ENCODE data around the gene GCGR.

GCGR gene

GRCh38 chr17:81811705-81812570 lies 8.0 kb downstream of the GCGR start:
- DNase-seq (ENCODE audit: low read depth in 2 of 2) = no peak

DNA sequence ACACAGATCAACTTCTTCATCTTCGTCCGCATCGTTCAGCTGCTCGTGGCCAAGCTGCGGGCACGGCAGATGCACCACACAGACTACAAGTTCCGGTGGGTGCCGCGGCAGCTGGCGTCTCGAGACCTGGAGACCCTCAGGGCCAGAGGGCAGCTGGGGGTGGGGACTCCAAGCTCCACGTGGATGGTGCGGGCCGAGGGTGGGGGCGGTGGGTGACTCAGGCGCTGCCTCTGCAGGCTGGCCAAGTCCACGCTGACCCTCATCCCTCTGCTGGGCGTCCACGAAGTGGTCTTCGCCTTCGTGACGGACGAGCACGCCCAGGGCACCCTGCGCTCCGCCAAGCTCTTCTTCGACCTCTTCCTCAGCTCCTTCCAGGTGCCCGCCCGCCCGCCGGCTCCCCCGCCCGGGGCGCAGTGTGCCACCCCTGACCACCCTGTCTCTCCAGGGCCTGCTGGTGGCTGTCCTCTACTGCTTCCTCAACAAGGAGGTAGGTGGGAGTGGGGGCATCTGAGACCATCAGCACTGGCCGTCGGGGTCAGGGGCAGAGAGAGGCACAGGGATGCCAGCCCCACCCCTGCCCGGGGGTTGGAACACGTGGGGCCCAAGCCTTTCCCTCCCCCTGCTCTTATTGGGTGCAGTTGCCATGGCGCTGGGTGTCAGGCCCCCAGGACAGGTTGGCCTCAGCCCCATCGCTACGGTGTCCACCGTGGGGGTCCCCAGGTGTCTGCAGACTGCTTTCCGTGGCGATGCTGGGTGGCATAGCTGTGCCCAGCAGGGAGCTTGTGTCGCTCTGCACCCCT lies 8.8 kb downstream of the GCGR start:
- no peak for DNase-seq (ENCODE audit: low read depth in 2 of 2)

- no peak for DNase-seq (ENCODE audit: low read depth in 2 of 2)
Observed at GRCh38 chr17:81813371-81813684, 9.4 kb downstream of the GCGR start.

GRCh38 chr17:81813861-81814683 lies 10.1 kb downstream of the GCGR start:
- no peak for DNase-seq (ENCODE audit: low read depth in 2 of 2)

- no peak for DNase-seq (ENCODE audit: low read depth in 2 of 2)
Observed at GRCh38 chr17:81814748-81815645, 11.0 kb downstream of the GCGR start.

GRCh38 chr17:81815646-81815986 lies 11.7 kb downstream of the GCGR start:
- no peak for DNase-seq (ENCODE audit: low read depth in 2 of 2)

GRCh38 chr17:81817758-81818147 lies 13.8 kb downstream of the GCGR start:
- no peak for DNase-seq (ENCODE audit: low read depth in 2 of 2)

DNA sequence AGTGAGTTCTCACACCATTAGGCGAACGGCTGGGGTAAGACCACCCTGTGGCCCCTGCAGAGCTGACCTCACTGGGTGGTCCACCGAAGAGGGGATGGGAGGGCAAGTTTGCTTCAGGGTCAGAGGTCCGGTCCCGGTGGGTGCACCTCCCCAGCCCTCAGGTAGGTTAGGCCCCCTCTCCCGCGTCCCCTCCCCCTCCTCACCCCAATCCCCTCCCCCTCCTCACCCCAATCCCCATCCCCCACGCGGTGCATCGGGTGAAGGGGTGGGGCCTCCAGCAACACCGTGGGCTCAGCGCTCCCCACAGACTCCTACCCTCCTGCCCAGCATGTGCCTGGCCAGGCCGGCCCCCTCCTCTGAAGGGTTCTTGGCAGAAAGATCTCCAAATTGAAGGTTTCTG lies 15.8 kb downstream of the GCGR start:
- DNase-seq (ENCODE audit: low read depth in 2 of 2) = no peak

GRCh38 chr17:81821147-81821546 lies 17.2 kb downstream of the GCGR start:
- no peak for DNase-seq (ENCODE audit: low read depth in 2 of 2)

DNA sequence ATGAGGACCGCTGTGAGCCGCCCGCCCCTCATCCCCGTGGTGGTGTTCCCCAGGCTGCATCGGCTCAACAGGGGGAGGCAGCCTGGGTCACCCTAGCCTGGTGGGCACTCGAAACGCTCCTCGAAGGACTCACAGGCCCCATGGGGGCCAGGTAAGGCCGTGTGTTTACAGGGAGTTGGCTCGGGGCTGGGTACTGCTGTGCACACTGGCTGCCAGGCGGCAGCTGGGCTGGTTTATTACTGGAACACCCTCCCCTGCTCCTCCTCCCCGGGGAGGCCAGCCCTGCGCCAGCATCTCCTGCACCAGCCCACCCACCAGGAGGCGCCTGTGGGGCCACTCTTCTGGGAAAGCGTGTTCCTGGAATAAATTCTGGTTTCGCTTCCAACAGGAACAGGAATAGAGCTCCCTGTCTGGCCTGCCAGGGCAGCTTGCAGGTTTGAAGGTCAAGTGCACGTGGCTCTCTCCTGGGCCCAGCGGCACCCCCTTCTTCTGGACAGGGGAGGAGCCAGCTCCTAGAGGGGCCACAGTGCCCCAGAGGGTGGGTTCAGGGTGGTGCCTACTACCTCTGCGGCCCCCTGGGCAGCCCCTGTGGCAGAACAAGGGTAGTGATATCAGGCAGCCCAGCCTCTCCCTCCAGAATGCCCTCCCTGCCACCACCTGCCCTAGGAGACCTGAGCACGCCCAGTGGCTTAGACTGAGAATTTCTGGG lies 17.8 kb downstream of the GCGR start:
- DNase-seq (ENCODE audit: low read depth in 2 of 2) = no peak

- DNase-seq (ENCODE audit: low read depth in 2 of 2) = no peak
Observed at GRCh38 chr17:81822312-81822637, 18.3 kb downstream of the GCGR start.

- no peak for DNase-seq (ENCODE audit: low read depth in 2 of 2)
Observed at GRCh38 chr17:81822996-81823819, 19.3 kb downstream of the GCGR start.

DNA sequence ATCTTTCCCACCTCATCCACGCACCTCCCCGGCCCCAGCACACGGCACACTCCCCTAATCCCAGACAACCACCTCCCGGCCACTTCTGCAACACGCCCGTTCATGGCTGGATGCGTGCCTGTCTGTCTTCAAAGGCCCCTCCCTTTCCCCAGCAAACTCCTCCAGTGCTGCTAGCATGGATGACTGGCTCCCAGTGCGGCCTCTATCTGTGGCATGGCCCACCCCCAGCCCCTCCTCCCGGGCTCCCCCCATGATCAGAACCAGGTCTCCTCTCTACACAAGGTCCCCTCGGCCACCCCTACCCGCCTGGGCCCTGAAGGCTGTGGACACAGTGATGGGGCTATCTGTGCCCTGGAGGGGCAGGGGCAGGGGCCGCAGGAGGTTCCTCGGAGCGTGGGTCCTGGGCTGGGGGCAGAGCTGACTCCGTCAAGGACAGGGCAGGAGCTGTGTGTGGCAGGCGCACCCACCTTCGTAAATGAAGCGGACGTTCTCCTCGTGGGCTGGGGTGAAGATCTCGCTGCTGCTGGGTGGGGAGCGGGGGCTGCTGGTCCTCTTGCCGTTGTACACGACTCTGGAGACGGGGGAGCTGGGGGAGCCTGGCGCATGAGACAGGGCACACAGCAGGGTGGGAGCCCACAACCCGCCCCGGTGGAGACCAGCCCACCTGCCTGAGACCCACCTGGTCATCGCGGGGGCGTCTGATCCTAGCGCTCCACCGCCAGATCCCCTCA lies 20.0 kb downstream of the GCGR start:
- DNase-seq (ENCODE audit: low read depth in 2 of 2) = no peak

GRCh38 chr17:81824595-81824994 lies 20.6 kb downstream of the GCGR start:
- DNase-seq (ENCODE audit: low read depth in 2 of 2) = no peak

DNA sequence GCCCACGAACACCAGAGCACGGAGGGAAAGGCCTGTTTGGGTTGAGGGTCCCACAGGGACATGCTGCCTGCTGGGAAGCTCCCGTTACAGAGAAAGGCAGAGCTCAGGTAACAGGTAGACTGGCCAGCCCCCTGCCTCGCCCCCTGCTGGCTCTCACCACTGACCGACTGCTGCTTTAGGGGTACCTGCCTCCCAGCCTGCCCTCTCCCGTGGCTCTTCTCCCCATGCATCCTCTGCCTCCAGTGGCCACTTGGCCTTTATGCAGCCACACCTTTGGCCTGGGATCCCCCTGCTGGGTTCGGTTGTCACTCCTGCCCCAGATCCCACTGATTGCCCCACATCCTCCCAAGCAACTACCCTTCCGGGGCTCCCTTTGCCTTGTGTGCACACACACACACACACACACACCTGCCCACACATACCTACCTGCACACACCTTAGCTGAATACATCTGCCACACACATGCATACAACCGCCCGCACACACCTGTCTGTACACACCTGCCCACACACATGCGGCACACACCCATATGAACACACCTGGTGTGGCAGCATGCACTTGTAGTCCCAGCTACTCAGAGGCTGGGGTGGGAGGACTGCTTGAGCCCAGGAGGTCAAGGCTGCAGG lies 22.0 kb downstream of the GCGR start:
- no peak for DNase-seq (ENCODE audit: low read depth in 2 of 2)

- no peak for DNase-seq (ENCODE audit: low read depth in 2 of 2)
Observed at GRCh38 chr17:81828656-81829055, 24.7 kb downstream of the GCGR start.

DNA sequence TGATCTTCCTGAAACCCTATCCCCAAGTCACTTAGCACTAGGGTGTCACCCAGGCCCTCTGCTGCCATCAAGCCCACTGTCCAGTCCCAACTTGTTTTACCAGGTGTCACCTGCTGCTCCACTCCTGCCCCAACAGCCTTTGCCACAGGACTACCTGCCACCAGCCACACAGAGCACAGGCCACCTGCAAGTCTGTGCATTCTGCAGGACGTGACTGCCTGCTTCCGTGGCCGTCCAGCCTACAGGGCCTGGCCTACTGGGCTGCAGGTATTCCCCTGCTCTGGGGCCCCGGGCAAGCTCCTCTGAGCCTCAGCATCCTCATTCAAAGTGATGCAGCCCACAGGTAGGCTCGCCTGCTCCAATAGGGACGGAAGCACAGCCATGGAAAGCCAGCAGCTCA lies 25.9 kb downstream of the GCGR start:
- DNase-seq (ENCODE audit: low read depth in 2 of 2) = no peak

DNA sequence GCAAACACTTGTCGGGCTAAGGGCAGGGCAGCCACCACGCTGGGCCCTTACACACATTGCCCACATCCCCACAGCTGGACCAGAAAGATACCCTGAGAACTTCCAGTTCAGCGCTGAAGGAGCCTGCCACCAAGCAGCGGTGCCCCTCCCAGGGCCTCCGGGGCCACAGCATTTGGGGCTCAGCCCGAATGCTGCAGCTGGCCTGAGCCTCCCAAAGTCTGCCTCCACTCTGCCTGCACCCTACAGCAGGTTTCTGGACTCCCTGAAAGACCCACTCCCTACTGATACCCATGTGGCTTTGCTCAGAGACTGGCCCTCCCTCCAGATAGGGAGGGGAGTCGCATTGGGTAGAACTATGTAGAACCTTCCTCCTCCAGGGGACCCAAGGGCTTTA lies 27.6 kb downstream of the GCGR start:
- no peak for DNase-seq (ENCODE audit: low read depth in 2 of 2)
